ENCODE data around the gene H3-3A.

H3-3A gene

DNA sequence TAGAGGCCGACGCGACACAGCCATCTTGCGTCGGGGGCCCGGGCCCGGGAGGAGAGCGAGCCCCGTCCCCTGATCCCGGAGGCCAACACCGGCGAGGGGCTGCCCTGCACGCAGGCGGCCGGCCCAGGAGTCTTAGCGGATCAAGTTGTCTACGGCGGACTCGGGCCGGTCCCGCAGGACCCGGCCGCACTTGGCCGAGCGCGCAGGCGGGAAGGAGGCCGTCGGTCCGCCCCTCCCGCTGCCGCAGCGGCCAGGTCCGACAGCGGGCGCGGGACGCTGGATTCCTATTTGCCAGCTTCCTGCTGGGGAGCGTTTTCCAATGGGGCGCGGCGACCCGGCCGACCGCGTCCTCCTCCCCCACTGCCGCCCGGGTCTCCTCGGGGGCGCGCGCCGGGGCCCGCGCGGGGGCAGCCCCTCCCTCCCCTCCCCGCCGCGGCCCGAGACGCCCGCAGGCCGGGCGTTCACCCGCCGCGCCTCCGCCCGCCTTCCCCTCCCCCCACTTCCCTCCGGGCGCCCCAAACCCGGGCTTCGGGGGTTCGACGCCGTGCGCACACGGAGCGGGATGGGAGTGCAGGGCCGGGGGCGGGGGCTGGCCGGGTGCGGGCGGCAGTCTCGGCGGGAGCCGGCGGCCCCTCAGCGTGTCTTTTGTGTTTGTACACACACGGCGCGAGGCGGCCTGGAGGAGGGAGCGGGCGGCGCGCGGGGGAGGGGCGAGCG, 517 bp upstream of the H3-3A start:
- DNase-seq (ENCODE audit: low read depth) = no peak
- H3K4me3 ChIP-seq (ENCODE audit: low read length) = peak overlapping the region; percentile 68
- TF ChIP-seq, protein P1, sequence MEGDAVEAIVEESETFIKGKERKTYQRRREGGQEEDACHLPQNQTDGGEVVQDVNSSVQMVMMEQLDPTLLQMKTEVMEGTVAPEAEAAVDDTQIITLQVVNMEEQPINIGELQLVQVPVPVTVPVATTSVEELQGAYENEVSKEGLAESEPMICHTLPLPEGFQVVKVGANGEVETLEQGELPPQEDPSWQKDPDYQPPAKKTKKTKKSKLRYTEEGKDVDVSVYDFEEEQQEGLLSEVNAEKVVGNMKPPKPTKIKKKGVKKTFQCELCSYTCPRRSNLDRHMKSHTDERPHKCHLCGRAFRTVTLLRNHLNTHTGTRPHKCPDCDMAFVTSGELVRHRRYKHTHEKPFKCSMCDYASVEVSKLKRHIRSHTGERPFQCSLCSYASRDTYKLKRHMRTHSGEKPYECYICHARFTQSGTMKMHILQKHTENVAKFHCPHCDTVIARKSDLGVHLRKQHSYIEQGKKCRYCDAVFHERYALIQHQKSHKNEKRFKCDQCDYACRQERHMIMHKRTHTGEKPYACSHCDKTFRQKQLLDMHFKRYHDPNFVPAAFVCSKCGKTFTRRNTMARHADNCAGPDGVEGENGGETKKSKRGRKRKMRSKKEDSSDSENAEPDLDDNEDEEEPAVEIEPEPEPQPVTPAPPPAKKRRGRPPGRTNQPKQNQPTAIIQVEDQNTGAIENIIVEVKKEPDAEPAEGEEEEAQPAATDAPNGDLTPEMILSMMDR (conservative IDR thresholded peaks at IDR 0.05; ENCODE audit: low read depth, low read length) = no peak

DNA sequence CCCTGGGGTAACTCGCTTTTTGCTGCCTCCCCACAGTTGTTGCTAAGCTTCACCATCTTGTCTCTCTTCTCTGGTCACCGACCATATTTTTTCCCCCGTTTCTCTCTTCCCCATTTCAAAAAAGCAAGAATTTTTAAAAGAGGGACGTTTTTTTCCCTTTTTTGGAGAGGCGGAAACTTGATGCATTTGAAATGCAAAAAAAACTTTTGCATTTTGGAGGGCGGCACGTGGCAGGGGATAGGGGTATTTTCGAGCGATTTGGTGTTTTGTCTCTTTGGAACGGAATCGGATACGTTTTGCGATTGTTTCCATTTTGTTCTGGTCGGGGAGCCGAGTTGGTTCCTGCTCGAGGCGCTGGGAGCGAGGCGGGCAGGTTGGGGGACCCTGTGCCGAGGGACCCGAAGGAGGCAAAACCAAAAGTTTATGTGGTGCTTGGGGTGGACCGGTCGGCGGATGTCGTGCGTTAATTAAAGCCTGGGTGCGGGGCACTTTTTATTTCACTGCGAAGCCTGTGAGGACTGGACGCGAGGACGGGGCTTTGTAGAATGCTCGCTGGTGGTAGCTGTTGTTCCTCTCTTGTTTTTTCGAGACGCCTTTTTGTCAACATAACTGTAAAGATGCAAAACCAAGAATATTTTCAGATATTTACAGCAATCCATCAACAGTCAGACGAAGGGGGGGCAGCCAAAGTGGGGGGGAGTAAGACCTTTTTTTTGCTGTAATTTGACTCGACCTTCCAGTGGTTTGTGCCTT, 884 bp downstream of the H3-3A start:
- TF ChIP-seq, protein P1 (conservative IDR thresholded peaks at IDR 0.05; ENCODE audit: low read depth, low read length) = no peak
- no peak for DNase-seq (ENCODE audit: low read depth)
- peak overlapping the region; percentile 78 for H3K4me3 ChIP-seq (ENCODE audit: low read length)

DNA sequence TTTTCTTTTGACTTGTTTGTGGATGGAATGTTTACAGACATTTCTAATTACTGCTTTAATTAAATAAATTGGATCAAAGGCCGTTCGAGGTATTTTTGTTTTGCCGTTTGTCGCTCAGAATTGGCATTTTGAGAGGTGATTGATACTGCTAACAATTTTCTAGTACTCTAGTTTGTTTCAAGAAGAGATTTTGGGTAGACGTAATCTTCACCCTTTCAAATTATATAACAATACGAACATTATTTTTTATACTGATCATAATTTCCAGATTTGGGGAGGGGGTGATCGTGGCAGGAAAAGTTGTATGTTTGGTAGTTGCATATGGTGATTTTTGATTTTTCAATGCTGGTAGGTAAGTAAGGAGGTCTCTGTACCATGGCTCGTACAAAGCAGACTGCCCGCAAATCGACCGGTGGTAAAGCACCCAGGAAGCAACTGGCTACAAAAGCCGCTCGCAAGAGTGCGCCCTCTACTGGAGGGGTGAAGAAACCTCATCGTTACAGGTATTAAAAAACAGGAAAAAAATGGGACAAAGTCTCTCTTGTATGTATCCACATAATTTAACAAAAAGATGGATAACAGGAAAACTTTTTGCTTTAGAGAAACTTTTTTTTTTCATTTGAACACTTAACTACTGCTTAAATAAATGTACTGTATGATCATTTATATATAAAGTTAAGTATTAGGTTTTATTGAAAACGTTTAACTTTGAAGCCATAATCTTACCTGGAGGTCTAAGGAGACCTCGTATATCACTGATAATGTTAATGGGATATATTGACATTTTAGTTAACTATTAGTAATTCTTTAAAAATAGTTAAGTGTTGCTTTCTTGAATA, 1.7 kb downstream of the H3-3A start:
- H3K4me3 ChIP-seq (ENCODE audit: low read length) = peak overlapping the region; percentile 78
- DNase-seq (ENCODE audit: low read depth) = no peak
- TF ChIP-seq, protein P1 (conservative IDR thresholded peaks at IDR 0.05; ENCODE audit: low read depth, low read length) = peak; percentile 61

DNA sequence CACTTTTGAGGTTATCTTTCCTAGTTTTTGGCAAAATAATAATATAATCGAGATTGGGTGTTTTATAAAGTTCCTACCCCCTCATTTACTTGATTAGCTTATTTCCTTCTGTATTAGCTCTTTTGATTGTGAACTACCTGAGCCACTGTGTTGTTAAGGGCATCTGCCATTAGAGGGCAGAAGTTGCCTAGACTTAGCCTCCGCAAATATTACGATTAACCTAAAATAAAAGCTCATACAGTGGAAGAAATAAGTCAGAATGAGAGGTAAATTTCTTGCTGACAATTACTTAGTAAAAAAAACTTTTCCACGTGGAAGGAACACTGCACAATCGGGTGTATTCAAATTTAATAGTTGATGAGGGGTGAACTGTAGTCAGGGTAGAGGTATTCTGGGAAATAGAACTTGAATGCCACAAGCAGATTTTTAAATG, 2.3 kb downstream of the H3-3A start:
- no peak for DNase-seq (ENCODE audit: low read depth)
- H3K4me3 ChIP-seq (ENCODE audit: low read length) = peak overlapping the region; percentile 78
- TF ChIP-seq, protein P1 (conservative IDR thresholded peaks at IDR 0.05; ENCODE audit: low read depth, low read length) = peak; percentile 87

DNA sequence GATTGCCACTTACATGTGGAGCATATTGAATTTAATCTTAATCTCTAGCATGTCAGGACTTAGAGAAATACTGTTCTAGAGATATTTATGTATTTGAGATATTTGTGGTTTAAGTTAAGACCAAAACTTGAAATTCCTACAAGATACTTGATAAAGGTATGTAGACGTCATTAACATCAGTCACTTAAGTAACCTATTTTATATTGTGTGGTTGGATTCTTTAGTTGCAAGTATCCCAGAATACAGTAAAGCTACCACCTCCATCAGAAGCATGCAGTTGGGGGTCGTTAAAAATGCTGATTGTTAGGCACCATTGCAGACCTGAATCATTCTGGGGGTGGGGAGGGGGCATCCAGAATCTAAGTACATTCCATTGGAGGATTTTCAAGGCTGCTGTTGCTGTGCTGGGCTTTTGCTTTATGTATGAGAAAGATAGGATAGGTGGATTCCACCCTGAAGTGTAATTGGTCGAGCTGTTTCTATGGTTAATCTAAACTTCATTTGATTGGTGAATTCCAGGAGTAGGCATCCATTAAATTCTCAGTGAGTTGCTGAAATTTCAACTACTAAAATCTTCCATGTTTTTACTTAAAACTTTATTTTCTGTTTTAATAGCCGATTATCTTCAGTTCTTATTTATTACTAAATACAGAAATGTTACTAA, 4.0 kb downstream of the H3-3A start:
- H3K4me3 ChIP-seq (ENCODE audit: low read length) = no peak overlapping the region
- TF ChIP-seq, protein P1 (conservative IDR thresholded peaks at IDR 0.05; ENCODE audit: low read depth, low read length) = no peak

DNA sequence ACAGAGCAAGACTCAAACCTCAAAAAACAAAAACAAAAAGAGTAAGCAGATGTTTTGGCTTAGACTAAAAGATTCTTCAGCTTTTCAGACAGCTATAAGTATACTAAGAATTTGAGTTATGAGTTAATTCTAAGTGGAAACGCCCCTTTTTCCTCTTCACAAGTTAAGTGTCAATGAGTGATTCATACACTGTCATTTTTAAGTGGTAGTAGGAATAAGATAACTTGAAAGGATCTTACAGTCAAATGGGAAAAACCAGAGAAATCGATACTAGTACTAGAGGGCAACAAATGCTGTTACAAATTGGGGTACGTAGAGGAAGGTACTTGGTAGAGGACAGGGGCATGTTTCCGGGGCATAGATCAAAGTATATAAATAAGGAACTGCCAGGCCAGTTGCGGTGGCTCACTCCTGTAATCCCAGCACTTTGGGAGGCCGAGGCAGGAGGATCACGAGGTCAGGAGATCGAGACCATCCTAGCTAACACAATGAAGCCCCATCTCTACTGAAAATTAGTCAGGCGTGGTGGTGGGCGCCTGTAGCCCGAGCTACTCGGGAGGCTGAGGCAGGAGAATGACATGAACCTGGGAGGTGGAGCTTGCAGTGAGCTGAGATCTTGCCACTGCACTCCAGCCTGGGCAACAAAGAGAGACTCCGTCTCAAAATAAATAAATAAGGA, 7.4 kb downstream of the H3-3A start:
- no peak for DNase-seq (ENCODE audit: low read depth)
- TF ChIP-seq, protein P1 (conservative IDR thresholded peaks at IDR 0.05; ENCODE audit: low read depth, low read length) = no peak
- no peak overlapping the region for H3K4me3 ChIP-seq (ENCODE audit: low read length)

More for the DNA sequence above, 4.0 kb downstream of the H3-3A start:
- DNase-seq (ENCODE audit: low read depth) = no peak

Measured in retinal pigment epithelial cell (primary cell).